ENCODE measurements around the gene NRG3.

NRG3 gene

DNA sequence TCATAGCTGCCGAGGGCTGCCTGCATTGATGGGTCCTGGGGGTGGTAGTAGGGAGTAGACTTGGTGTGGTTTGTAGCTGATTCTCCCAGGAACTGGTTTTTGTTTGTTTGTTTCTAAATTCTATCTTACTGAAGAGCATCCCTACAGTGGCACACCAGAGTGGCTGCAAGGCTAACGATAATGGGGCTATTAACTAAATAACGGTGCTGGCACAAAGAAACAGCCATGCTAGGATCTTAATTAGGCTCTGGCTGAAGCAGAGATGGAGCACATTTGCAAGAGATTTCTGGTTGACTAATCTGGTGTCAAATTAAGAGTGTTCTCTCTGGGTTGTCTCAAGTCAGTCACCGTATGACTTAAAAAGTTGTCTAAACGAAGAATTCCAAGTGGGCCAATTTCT lies 590.0 kb downstream of the NRG3 start:
- DNase-seq (ENCODE audit: low read depth, low spot score) = no peak

GRCh38 chr10:82468453-82468852 lies 593.5 kb downstream of the NRG3 start:
- DNase-seq (ENCODE audit: low read depth, low spot score) = no peak

- DNase-seq (ENCODE audit: low read depth, low spot score) = no peak
Measured at GRCh38 chr10:82472406-82473335, 597.7 kb downstream of the NRG3 start.

- DNase-seq (ENCODE audit: low read depth, low spot score) = no peak
Measured at GRCh38 chr10:82477776-82478175, 602.8 kb downstream of the NRG3 start.

DNA sequence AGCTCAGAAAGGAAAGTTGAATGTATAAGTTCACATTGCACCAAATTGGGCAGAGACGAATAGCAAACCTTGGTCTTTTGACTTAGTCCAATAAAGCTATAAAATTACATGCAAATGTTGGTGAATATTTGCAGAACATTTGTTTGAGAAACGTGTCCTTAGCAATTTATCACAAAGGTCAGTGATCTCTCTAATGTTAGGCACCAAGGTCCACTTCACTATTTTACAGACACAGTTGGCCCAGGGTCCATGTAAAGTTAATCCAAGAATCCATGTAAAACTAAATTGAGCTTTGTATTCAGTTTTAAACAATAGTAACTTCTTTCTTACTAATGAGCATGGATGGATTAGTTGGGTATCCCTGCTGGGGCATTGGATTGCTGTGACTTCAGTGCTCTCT lies 617.7 kb downstream of the NRG3 start:
- no peak for DNase-seq (ENCODE audit: low read depth, low spot score)

GRCh38 chr10:82496114-82496513 lies 621.1 kb downstream of the NRG3 start:
- no peak for DNase-seq (ENCODE audit: low read depth, low spot score)

GRCh38 chr10:82497439-82497838 lies 622.4 kb downstream of the NRG3 start:
- no peak for DNase-seq (ENCODE audit: low read depth, low spot score)

DNA sequence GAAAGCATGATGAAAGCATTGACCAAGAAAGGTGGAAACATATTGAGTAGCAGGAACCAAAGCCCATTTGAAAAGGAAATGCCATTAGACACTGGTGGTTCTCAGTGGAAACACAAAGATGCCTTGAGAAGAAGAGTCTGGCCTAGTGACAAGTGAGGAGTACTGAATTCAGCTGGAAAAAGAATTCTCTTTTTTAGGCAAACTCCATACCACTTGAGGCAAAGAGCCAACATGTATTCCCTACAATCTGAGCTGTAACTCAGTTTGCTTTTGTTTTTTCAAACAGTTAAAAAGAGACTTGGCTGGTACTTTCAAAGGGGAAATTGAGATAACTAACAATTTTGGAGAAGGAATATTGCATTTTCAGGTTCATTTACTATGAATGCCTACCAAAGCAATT lies 624.0 kb downstream of the NRG3 start:
- no peak for DNase-seq (ENCODE audit: low read depth, low spot score)

DNA sequence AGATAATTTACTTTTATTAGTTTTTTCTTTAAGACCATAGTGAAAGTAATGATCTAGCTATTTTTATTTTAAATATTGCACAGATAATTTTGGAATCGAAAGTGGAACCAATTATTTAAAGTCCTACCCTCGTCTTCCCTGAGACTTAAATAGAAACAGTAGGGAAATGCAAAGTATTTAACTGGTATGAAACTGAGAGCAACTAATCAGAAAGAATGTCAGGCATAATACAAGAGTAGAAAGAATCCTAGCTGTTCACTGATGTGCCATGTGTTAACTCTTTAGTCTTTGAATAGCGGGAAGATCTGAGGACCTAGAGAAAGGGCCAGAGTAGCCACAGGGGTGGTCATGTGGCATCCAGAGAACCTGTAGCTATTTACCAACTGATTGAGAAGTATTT lies 630.0 kb downstream of the NRG3 start:
- no peak for DNase-seq (ENCODE audit: low read depth, low spot score)

- DNase-seq (ENCODE audit: low read depth, low spot score) = no peak
Measured at GRCh38 chr10:82506680-82507376, 631.8 kb downstream of the NRG3 start.

- no peak for DNase-seq (ENCODE audit: low read depth, low spot score)
Measured at GRCh38 chr10:82515256-82515655, 640.3 kb downstream of the NRG3 start.

DNA sequence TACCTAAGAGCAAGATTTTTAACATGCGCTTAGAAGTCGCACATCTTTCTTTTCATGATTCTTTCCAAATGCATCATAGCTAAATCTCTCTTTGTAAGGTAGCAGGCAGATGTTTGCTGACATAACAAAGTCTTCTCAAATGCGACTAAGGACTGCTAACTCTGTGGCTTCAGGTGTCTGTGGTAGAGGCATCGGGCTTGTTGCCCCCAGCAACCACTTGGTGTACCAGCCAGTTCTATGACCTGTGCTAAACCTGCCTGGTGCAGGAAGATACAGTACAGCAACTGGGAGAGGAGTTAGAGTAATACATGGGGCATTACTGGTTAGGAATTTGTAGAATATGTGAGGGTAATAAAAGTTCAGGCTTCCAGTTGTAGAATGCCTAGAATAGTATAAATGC lies 654.1 kb downstream of the NRG3 start:
- DNase-seq (ENCODE audit: low read depth, low spot score) = no peak

GRCh38 chr10:82535457-82535856 lies 660.5 kb downstream of the NRG3 start:
- DNase-seq (ENCODE audit: low read depth, low spot score) = no peak

DNA sequence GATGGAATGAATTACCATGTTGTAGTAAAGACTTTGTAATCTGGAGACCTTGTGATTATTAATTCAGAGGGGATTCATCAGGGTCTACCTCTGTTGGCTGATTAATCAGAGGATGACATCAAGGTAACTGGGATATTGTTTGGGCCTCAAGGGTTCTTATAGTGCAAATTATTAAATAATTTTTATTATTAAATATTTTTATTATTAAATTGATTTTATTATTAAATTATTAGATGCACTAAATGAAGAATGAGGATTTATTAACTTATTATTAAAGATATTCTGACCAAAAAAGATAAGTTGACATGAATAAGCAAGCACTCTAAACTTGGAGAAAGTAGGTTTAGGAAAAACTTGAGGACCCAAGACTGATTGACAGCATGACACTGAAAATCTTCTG lies 661.7 kb downstream of the NRG3 start:
- no peak for DNase-seq (ENCODE audit: low read depth, low spot score)

DNA sequence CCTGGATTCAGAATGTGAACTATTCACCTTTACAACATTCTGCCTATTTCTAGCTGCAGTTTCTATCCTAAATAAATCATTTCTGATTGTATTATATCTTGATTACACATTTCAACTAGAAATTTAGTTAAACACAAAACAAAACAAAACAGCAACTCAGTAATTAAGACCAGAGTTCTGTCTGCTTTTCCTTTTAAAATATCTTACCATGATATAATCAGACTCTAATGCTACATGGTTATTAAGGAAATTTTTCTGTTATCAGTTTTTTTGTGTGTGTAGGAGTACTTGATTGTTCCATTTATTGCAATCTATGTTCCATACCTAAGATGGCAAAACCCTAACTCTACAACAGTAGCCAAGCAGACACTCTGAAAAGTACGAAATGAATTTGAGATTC lies 663.3 kb downstream of the NRG3 start:
- no peak for DNase-seq (ENCODE audit: low read depth, low spot score)

- no peak for DNase-seq (ENCODE audit: low read depth, low spot score)
Measured at GRCh38 chr10:82543631-82544030, 668.6 kb downstream of the NRG3 start.

DNA sequence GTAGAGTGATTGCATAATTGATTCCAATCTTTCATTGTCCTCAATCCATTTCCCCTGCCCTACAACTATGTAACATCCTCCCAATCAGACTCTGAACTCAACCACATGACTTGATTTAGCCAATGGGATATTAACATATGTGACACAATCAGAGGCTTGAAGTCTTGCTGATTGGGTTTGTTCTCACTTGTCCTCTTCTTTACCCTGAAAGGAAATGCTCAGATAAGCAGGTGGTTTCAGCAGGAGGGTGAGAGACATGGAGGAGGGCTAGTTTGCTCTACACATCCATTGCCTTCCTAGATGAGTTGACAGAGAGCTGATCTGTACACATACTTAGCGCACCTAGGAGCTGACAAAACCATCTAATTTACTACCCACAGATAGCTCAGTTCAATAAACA lies 669.4 kb downstream of the NRG3 start:
- no peak for DNase-seq (ENCODE audit: low read depth, low spot score)

GRCh38 chr10:82551506-82551905 lies 676.5 kb downstream of the NRG3 start:
- DNase-seq (ENCODE audit: low read depth, low spot score) = no peak

- no peak for DNase-seq (ENCODE audit: low read depth, low spot score)
Measured at GRCh38 chr10:82552267-82552666, 677.3 kb downstream of the NRG3 start.

GRCh38 chr10:82554381-82554780 lies 679.4 kb downstream of the NRG3 start:
- DNase-seq (ENCODE audit: low read depth, low spot score) = no peak

DNA sequence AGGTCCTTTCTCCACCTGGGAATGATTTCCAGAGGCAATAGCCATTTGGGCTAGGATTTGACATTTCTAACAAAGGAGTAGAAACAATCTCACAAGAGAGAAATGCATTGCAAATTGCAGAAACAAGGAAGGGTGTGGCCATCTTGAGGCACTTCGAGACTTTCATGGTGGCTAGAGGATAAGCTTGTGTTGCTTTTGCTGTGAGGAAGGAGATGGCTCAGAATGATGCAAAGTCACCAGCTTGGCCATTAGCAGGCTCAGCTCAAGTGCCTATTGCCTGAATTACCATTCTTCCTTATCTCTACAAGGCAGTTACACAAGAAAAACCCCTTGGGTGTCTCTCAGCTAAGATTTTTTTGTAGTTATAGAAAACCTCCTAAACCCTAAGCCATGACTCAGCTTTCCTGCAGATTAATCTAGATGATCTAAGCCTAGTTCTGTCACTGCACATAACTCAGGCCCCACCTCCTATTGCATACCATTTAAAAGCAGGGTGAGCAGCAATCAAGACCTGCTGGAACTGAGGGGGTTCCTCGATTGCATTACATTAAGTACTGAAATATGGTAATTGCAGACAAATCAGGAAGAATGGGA lies 683.1 kb downstream of the NRG3 start:
- no peak for DNase-seq (ENCODE audit: low read depth, low spot score)

GRCh38 chr10:82564353-82565196 lies 689.6 kb downstream of the NRG3 start:
- no peak for DNase-seq (ENCODE audit: low read depth, low spot score)

Measured in iPS DF 19.7 (cell line).